Esophagus squamous epithelium (tissue), 4 donors: ENCODE results near the gene PI4KA.

Source experiments
- POLR2A ChIP-seq, 4 donors: fragments of 450-650 bp; IDR thresholded peaks; one replicate each; pipeline ENCODE4 v1.6.1; 2017; ENCODE audit warnings: antibody characterized with exemption in 4 of 4, mild to moderate bottlenecking in 4 of 4, moderate library complexity in 3 of 4
- TF ChIP-seq, protein P1 (sequence below), 6 experiments: fragments of 450-650 bp in 4 of 6; fragments of 200-600 bp in 2 of 6; sonication (generic) in 2 of 6; IDR thresholded peaks; one replicate each; pipeline ENCODE4 v1.5.1; 2016 to 2019; ENCODE audit warnings: antibody characterized with exemption in 6 of 6, mild to moderate bottlenecking in 4 of 6, moderate library complexity in 4 of 6

DNA sequence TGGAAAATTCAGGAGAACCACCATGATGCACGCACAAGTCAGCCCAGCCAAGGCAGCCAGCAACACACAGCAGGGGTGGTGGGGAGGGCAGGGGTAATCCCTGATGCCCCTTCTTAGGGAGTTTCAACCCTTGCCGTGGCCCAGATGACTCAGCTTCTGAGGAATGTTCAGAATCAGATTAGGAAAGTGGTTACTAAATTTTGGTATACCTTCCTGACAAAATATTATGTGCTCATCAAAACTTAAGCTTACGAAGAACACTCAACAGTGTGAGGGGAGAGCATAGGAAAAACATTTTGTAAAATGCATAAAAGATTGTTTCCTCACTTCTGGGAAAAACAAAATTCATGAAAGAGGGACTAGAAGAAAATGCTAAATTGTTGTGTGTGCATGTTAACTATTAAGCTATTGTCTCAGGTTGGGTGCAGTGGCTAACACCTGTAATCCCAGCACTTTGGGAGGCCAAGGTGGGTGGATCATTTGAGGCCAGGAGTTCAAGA is 52.6 kb downstream of the PI4KA start:
- TF ChIP-seq, protein P1, sequence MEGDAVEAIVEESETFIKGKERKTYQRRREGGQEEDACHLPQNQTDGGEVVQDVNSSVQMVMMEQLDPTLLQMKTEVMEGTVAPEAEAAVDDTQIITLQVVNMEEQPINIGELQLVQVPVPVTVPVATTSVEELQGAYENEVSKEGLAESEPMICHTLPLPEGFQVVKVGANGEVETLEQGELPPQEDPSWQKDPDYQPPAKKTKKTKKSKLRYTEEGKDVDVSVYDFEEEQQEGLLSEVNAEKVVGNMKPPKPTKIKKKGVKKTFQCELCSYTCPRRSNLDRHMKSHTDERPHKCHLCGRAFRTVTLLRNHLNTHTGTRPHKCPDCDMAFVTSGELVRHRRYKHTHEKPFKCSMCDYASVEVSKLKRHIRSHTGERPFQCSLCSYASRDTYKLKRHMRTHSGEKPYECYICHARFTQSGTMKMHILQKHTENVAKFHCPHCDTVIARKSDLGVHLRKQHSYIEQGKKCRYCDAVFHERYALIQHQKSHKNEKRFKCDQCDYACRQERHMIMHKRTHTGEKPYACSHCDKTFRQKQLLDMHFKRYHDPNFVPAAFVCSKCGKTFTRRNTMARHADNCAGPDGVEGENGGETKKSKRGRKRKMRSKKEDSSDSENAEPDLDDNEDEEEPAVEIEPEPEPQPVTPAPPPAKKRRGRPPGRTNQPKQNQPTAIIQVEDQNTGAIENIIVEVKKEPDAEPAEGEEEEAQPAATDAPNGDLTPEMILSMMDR (IDR thresholded peaks at IDR 0.05): no peak
- no peak for TF ChIP-seq POLR2A (IDR thresholded peaks at IDR 0.05)
